HuH-7.5 (cell line): ENCODE measurements around the gene LONP2.
"Not testable (repeated sequence)": the region's sequence is repeated elsewhere in the genome, so short reads cannot be mapped to it uniquely, and the experiment has no call there.

Experiments used
- DNase-seq: peaks from one replicate; pipeline ENCODE4 v3.0.0; 2011; ENCODE audit warnings: low spot score

The LONP2 gene

GRCh38 chr16:48292452-48292851 is 48.4 kb downstream of the LONP2 start:
- no peak for DNase-seq

- no peak for DNase-seq
Observed at GRCh38 chr16:48294724-48295123, 50.6 kb downstream of the LONP2 start.

- no peak for DNase-seq
Observed at GRCh38 chr16:48295488-48296281, 51.6 kb downstream of the LONP2 start.

- DNase-seq: no peak
Observed at GRCh38 chr16:48299471-48299870, 55.4 kb downstream of the LONP2 start.

- no peak for DNase-seq
Observed at GRCh38 chr16:48300391-48300856, 56.3 kb downstream of the LONP2 start.

- no peak for DNase-seq
Observed at GRCh38 chr16:48308535-48308934, 64.4 kb downstream of the LONP2 start.

- DNase-seq: no peak
Observed at GRCh38 chr16:48310908-48311641, 67.0 kb downstream of the LONP2 start.

- DNase-seq: not testable (repeated sequence)
Observed at GRCh38 chr16:48313905-48314304, 69.8 kb downstream of the LONP2 start.

GRCh38 chr16:48317026-48317425 is 72.9 kb downstream of the LONP2 start:
- DNase-seq: no peak

GRCh38 chr16:48317614-48318315 is 73.7 kb downstream of the LONP2 start:
- no peak for DNase-seq

- no peak for DNase-seq
Observed at GRCh38 chr16:48318630-48319029, 74.5 kb downstream of the LONP2 start.

GRCh38 chr16:48321317-48322036 is 77.4 kb downstream of the LONP2 start:
- no peak for DNase-seq

GRCh38 chr16:48323783-48324775 is 80.0 kb downstream of the LONP2 start:
- no peak for DNase-seq

- DNase-seq: no peak
Observed at GRCh38 chr16:48326915-48327314, 82.8 kb downstream of the LONP2 start.

GRCh38 chr16:48329138-48329537 is 85.0 kb downstream of the LONP2 start:
- DNase-seq: no peak

- no peak for DNase-seq
Observed at GRCh38 chr16:48330189-48330840, 86.2 kb downstream of the LONP2 start.

- DNase-seq: no peak
Observed at GRCh38 chr16:48330841-48331192, 86.7 kb downstream of the LONP2 start.

GRCh38 chr16:48332978-48333377 is 88.9 kb downstream of the LONP2 start:
- DNase-seq: no peak

GRCh38 chr16:48334325-48334724 is 90.2 kb downstream of the LONP2 start:
- no peak for DNase-seq

GRCh38 chr16:48335961-48336360 is 91.9 kb downstream of the LONP2 start:
- no peak for DNase-seq
